Measurements from ENCODE around the gene KRTAP5-7.

KRTAP5-7 gene

DNA sequence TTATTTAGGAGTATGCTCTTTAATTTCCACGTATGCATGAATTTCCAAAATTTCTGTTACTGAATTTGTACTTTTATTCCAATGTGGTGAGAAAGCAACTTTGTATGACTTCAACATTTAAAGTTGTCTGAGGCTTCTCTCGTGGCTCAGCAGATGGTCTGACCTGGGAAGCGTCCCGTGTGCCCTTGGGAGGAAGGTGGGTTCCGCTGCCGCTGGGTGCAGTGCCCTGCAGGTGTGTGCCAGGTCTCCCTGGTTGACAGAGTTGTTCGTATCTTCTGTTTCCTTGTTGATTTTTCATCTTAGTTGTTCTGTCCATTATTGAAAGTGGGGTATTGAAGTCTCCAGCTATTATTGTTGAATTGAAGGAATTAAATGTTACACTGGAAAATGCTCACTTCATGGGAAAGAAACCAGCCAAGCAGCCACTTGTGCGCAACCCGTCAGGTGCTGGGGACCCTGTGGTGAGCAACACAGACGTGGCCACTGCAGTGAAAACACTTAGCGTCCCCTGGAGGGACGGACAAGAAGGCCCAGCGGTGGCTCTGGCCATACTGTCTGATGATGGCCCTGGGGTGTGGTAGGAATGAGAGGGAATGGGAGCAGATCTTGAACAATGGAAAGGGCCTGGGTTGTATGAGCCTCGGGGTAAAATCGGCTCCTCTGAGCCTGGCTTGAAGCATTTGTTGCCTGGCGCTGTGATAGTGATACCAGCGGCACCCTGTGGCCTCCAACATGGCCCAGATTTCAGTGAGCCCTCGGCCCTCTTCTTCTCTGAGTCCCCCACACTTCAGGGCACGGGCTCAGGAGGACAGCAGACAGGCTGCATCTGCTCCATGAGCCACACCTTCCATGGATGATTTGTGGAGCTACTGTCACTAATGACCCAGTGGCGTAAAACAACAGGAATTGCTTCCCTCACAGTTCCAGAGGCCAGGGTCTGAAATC is 31.5 kb upstream of the KRTAP5-7 start:
- FAIRE-seq (no peak), DNase-seq (ENCODE audit: insufficient read length, low spot score) (no peak)

DNA sequence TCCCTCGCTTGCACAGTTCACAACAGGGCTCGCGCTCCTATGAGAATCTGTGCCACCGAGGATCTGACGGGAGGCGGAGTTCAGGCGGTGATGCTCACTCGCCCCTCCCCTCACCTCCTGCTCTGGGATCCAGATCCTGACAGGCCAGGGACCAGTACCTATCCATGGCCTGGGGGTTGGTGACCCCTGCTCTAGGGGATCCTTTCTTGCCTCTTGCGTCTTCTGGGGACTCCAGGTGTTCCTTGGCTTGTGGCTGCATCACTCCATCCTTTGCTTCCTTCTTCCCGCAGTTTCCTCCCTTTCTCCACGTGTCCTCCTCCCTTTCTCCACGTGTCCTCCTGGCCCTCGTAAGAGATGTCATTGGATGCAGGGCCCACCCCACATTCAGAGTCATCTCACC is 30.6 kb upstream of the KRTAP5-7 start:
- DNase-seq (ENCODE audit: insufficient read length, low spot score) (no peak), FAIRE-seq (no peak)

DNA sequence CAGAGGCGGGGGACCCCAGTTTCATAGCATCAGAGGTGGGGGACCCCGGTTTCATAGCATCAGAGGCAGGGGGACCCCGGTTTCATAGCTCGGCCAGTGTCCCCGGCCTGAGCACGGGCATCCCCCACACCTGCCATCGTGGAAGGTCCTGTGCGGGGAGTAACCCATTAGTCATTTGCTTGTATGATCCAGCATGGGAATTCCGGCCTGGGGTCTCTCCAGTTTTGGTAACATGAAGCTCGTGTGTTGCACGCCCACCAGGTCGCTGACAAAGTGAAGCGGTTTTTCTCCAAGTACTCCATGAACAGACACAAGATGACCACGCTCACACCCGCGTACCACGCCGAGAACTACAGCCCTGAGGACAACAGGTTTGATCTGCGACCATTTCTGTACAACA is 29.0 kb upstream of the KRTAP5-7 start:
- no peak for DNase-seq (ENCODE audit: insufficient read length, low spot score)
- no peak for FAIRE-seq

DNA sequence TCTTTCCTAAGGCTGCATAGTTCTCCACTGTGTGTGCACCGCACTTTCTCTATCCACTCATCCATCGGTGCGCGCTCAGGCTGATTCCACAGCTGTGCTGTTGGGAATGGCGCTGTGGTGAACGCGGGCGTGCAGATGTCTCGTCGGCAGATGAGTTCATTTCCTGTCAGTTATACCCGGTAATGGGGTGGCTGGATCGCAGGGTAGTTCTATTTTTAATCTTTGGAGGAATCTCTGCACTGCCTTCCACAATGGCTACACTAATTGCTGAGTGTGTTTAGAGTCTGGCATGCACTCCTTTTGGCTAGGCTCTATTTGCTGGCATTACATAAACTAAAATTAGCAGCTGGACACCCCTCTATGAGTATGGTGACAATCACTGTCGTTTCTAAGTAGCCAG is 27.9 kb upstream of the KRTAP5-7 start:
- no peak for DNase-seq (ENCODE audit: insufficient read length, low spot score)
- no peak for FAIRE-seq

DNA sequence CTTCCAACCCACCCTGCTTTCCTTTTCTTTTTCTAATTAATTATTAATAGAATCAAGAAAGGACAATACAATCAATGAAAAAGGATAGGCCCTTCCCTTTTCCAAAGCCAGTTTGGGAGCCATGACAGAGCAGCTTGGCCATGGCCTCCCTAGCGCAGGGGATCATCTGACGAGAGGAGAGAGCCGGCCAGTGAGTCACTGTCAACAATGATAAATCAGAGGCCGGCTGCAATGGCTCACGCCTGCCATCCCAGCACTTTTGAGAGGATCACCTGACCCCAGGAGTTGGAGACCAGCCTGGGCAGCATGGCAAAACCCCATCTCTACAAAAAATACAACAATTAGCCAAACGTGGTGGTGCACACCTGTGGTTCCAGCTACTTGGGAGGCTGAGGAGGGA is 27.5 kb upstream of the KRTAP5-7 start:
- DNase-seq (ENCODE audit: insufficient read length, low spot score) (no peak), FAIRE-seq (no peak)

DNA sequence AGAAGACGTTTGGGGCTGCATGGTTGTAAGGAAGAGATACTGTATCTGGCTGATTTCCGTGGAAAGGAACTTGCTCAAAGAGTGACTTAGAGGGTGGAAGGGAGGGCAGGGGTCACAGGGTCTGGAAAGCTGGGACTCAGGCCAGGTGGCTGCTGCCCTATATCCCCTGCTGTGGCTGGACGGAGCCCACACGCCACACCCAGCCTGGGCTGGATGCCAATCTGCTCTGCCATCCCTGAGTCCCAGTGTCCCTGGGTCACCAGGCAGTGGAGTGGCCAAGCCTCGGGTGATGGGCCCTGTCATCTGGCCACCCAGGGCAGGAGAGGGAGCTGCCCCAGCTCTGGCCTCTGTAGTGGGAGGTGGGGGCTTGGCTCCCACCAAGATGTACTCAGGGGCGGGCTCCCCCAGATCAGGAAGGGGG is 26.5 kb upstream of the KRTAP5-7 start:
- DNase-seq (ENCODE audit: insufficient read length, low spot score) (no peak), FAIRE-seq (no peak)

DNA sequence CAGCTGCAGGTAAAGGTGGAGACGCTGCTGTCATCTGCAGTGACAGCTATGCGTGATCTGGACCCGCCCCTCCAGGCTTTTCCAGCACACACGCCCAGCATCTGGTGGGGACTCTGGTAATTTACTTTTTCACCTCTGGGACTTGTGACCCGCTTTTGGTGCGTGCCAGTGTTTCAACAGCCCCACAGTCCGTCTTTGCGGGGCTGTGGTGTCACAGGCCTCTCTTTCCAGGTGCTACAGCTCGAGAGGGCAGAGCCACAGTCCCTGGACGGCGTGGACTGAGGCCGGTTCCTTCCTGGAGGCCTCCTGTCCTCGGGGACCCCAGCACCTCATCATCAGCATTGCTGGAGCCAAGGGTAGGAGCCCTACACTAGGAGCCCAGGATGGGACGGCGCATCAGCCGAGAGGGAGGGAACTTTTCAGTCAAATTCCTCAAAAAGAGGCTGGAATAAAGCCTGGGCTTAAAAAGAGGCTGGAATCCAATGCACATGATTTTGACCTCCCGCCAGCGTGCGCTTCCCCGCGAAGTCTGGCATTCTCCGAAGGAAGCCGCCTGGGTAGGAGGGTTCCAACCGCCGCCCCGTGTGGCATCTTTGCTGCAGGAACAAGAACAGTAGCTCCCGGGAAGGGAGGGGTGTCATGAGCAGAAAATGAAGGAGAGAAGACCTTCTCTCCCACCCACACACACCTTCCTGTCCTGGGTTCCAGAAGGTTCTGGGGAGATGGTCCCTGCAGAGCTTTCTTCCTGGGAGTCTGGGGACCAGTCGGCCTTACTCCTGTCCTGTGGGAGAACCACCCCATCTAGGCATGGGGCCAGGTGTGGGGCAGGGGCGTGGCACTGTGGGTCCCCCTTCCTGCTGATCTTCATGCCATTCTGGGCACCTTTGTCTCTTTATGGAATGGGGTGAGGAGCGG is 25.7 kb upstream of the KRTAP5-7 start:
- DNase-seq (ENCODE audit: insufficient read length, low spot score) (no peak), FAIRE-seq (no peak)

DNA sequence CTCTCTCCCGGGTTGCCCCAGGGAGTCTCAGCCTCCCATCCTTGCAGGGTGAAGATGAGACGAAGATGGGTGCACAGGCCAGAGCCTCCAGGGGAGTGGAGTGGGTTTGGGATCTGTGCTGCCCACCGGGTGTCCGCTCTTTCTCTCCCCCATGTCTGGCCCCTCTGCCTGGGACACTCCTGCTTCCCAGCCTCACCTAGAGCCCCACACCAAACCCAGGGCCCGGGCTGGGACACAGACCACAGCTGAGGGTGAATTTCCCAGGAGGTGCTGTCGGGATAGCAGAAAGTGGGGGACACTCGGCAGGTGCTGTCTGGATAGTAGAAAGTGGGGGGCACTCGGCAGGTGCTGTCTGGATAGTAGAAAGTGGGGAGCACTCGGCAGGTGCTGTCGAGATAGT is 25.0 kb upstream of the KRTAP5-7 start:
- DNase-seq (ENCODE audit: insufficient read length, low spot score) (no peak), FAIRE-seq (no peak)

DNA sequence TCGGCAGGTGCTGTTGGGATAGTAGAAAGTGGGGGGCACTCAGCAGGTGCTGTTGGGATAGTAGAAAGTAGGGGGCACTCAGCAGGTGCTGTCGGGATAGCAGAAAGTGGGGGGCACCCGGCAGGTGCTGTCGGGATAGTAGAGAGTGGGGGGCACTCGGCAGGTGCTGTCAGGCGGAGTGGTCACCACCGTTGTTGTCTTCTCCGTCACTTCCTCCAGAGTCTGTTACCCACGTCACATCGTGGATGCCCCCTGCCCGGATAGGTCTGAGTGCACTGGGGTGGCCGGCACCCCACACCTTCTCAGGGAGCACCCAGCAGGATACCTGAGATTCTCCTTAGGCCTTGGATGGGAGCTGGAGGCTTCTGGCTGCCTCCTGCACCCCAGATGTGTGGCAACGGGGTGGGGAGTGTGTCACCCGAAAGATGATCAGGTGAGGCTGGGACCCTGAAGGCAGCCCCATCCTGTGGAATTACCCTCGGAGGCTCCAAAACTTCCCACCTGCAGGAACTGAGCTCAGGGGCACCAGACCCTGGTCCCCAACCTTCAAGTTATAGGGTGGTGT is 24.1 kb upstream of the KRTAP5-7 start:
- DNase-seq (ENCODE audit: insufficient read length, low spot score), result no peak
- FAIRE-seq, result no peak

DNA sequence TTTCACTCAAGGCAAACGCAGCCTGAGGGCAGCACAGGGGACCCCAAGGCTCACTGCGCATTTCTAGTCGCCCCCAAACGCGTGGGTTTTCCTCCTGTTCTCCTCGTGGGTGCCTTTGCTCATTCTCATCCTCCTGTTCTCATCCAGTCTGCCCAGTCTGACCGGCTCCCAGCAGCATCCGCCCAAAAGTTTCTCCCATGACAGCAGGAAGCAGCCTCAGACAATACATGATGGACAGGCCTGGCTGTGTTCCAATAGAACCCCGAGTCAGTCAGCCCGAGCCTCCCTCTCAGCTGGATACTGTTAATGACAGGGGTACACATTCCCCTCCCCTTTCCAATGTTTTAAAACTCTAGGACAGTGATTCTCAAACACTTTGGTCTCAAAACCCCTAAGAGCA is 22.5 kb upstream of the KRTAP5-7 start:
- DNase-seq (ENCODE audit: insufficient read length, low spot score), result no peak
- no peak for FAIRE-seq

DNA sequence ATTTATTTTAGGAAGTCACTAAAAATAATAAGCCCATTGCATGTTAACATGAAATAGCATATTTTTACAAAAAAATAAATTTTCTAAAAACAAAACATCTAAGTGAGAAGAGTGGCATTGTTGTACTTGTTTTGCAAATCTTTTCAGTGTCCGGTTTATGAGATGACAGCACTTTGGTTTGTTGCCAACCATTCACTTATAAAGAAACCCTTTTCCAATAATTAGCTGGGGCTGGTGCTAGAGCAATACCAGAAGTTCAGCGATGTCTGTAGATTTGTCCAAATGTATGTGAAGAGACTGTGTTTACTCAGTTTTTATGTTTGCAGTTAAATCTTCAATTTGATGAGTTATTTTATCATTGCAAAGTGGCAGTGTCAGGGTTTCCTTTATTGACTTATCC is 22.1 kb upstream of the KRTAP5-7 start:
- no peak for FAIRE-seq
- no peak for DNase-seq (ENCODE audit: insufficient read length, low spot score)

DNA sequence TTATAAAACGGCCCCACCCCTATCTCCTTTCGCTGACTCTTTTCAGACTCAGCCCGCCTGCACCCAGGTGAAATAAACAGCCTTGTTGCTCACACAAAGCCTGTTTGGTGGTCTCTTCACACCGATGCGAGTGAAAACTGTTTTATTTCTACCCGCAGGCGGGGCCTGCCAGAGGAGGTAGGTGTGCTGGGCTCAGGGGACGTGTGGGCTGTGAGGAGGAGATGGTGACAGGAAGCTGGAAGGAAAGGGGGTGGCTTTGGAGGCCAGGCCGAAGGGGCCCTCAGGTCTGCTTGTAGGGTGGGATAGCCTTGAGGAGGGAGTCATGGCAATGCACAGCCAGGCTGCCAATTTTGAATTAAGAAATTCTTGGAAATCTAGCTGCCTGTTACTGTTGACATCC is 21.3 kb upstream of the KRTAP5-7 start:
- no peak for FAIRE-seq
- DNase-seq (ENCODE audit: insufficient read length, low spot score), result no peak

DNA sequence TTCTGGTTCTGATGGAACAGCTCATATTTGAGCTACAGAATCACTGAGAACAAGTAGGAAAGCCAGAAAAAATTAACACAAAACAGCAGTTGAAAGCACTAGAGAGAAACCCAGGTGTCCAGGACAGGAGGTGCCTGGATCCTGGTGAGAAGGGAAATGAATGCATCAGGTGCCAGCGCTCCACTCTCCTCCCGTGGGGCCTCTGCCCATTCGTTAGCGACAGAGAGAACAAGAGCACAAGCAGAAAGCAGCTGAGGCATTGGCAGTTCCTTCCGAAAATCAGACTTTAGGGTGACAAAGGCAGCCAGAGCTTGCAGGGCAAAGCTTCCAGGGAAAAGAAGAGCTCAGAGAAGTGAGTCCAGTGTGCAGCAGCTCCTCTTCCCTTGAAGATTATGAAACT is 20.0 kb upstream of the KRTAP5-7 start:
- no peak for FAIRE-seq
- DNase-seq (ENCODE audit: insufficient read length, low spot score), result no peak

DNA sequence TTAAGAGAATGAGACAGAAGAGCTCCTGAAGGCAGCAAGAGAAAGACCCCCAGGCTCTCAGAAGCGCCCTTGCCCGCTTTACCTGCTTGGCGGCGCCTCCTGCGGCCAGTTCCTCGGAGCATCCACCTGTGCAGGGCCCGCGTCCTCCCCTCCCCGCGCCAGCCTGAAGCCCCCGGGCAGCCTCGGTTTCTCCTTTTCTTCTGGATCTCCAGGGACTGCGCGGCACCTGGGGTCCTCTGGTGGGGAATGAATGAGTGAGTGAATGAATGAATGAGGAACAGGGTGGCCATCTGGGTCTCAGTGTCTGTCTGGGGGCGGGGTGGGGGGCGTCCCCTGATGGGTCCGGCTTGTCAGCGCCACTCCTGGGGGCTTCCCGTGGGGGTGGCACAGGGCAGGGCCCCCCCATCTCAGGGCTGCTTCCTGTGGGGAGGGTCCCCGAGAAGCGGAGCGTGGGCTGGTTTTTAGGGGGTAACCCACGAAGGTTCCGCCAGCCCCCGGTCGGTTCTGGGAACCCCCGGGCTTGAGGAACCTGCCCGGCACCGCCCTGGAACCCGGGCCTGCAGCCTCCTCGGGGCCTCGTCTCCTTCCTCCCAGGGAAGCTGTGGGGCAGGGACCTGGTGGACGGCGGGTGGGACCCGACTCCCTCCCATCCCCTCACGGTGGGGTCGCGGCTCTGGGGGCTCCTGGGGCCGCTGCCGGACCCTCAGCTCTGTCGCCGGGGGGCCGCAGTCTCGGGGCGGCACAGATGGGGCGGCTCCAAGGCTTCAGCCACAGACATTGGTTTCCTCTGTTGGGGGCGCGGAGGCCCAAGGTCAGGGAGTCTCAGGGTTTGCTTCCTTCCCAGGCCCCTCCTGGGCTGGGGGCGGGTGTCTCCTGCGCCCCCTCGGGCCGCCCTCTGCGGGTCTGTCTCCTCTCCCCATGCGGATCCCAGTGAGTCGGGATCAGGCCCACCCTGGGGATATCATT is 8.3 kb upstream of the KRTAP5-7 start:
- FAIRE-seq, result no peak
- no peak for DNase-seq (ENCODE audit: insufficient read length, low spot score)

DNA sequence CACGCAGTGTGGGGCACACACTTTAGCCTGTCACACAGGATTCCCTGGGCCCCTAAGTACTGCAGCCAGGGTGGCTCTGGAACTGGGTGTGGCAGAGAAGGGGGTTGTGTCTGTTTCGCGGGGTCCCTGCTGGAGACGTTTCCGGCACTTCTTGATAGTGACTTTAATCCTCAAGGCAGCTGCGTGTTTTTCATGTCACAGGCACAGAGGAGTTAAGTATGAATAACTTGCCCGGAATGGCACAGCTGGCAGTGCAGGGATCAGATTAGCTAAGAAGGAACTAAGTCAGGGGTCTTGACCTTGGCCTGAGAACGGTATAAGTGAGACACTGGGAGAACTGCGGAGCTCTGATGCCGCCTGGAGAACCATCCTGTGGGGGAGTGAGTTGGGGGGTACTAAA is 7.5 kb upstream of the KRTAP5-7 start:
- no peak for FAIRE-seq

DNA sequence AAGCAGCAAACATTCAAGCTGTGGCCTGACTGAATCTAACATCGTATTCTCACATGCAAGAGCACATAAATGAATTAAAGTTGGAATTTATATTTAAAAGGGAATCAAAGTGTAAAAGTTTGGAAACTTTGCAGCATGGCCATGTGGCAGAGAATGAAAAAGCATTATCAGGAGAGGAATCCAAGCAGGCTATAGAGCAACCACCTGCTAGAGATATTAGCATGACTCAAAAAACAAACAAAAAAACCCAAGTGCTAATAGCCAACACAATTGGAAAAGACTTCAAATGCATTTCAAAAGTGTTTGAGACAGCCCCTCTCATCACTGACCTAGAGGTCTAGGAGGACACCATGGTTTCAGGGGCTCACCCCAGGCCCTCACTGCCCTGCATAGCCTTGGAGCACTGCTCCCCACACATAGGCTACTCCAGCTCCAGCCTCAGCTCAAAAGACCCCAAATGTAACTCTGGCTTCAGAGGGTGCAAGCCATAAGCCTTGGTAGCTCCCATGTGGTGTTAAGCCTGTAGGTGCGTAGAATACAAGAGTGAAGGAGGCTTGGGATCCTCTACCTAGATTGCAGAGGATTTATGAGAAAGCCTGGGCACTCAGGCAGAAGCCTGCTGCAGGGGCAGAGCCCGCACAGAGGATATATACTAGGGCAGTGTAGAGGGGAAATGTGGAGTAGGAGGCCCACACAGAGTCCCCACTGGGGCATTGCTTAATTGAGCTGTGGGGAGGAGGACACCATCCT is 1.7 kb upstream of the KRTAP5-7 start:
- no peak for FAIRE-seq
- no peak for DNase-seq (ENCODE audit: insufficient read length, low spot score)

More for the DNA sequence above, 7.5 kb upstream of the KRTAP5-7 start:
- no peak for DNase-seq (ENCODE audit: insufficient read length, low spot score)

DNA sequence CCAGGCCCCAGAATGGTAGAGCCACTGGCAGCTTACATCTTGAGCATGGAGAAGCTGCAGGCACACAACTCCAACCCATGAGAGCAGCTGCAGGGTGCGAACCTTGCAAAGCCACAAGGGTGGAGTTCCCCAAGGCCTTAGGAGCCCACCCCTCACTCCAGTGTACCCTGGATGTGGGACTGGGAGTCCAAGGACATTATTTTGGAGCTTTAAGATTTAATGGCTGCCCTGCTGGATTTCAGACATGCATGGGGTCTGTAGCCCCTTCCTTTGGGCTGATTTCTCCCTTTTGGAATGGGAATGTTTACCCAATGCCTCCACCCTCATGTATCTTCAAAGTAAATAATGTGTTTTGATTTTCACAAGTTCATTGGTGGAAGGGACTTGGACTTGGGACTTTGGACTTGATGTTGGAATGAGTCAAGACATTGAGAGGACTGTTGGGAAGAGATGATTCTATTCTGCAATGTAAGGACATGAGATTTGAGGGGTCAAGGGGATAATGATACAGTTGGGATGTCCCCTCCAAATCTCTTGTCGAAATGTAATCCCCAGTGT is 1.1 kb upstream of the KRTAP5-7 start:
- FAIRE-seq (no peak), DNase-seq (ENCODE audit: insufficient read length, low spot score) (no peak)

DNA sequence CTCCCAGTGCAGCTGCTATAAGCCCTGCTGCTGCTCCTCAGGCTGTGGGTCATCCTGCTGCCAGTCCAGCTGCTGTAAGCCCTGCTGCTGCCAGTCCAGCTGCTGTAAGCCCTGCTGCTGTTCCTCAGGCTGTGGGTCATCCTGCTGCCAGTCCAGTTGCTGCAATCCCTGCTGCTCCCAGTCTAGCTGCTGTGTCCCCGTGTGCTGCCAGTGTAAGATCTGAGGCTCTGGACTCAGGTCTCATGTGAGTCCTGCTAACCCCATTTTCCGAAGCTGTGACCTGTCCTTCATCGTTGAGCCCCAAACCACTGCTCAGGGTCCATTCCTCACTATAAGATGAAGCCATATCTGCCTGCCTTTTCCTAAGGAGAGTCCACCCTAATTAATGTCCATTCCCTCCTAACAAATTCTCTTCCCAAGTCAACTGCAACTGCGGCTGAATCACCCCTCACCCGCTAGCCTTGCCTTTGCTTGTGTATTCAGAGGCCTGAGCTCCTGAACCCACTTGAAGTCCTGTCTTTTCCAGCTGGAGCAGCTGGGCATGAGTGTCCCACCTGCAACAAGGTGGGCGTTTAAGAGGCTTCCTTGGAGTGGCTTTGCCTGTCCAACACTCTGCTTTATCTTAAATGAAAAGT is 626 bp downstream of the KRTAP5-7 start:
- no peak for DNase-seq (ENCODE audit: insufficient read length, low spot score)
- no peak for FAIRE-seq

DNA sequence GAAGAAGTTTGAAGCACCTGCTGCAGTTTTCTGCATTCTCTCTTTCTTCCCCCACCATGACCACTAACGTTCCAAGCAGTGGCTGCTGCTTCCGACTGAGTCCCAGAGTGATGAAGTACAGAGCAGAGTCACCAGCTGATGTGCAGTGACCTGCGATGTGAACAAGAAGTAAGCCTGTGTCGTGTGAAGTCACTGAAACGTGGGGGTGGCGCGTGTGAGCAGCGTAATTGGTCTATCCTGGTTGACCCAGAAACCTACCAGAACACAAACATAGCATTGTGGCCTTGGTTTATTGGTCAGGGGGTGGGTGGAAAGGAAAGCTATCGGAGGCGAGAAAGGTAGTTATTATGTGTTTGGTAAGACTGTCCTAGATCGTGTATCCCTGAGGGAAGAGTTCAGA is 3.5 kb downstream of the KRTAP5-7 start:
- DNase-seq (ENCODE audit: insufficient read length, low spot score) (no peak), FAIRE-seq (no peak)
